CD4-positive, CD25-positive, alpha-beta regulatory T cell (primary cell): ENCODE data around the gene SPINK13. TPM values are rescaled to one million over a fixed set of nuclear protein-coding genes. Genes with fewer than 3 reads are reported as not detected.

ENCODE experiments used
- ATAC-seq, 2 donors: fragments of 150-1000 bp; cut with Tn5 transposase; one replicate each; pipeline ENCODE4 v1.10.0; 2021; ENCODE audit warnings: low read depth in 2 of 2, moderate number of reproducible peaks in 2 of 2, moderate library complexity in 1 of 2
- DNase-seq, 3 donors: peaks; one replicate each; pipeline versions ENCODE4 v3.0.0 to v3.0.0-alpha.2; 2012 to 2022; ENCODE audit warnings: mixed read lengths in 1 of 3
- H3K27ac ChIP-seq: one replicate; pipeline ENCODE4 v1.7.0; 2013; ENCODE audit warnings: mild to moderate bottlenecking, low read length; ENCODE audit not compliant: insufficient read depth, poor library complexity, severe bottlenecking
- H3K27me3 ChIP-seq: one replicate; pipeline ENCODE4 v1.7.0; 2013; ENCODE audit warnings: low read length; ENCODE audit not compliant: control insufficient read depth, insufficient read depth
- H3K36me3 ChIP-seq: one replicate; pipeline ENCODE4 v1.7.0; 2013; ENCODE audit warnings: mild to moderate bottlenecking, low read length, moderate library complexity; ENCODE audit not compliant: control insufficient read depth, insufficient read depth
- H3K4me1 ChIP-seq: 2 replicates; pipeline ENCODE4 v1.7.0; 2013; ENCODE audit warnings: mild to moderate bottlenecking, low read length; ENCODE audit not compliant: insufficient read depth, control insufficient read depth, poor library complexity, severe bottlenecking
- H3K4me3 ChIP-seq: one replicate; pipeline ENCODE4 v1.7.0; 2013; ENCODE audit warnings: low read depth, mild to moderate bottlenecking, low read length, moderate library complexity
- H3K9me3 ChIP-seq, 2 experiments: 1 replicate in 1 of 2; 2 replicates in 1 of 2; pipeline ENCODE4 v1.7.0; 2013; ENCODE audit warnings: low read length in 2 of 2, mild to moderate bottlenecking in 1 of 2, moderate library complexity in 1 of 2; ENCODE audit not compliant: control insufficient read depth in 2 of 2
- H3K27ac Mint-ChIP-seq, 3 donors: one replicate each; pipeline ENCODE4 v1.8.0; 2020 to 2022; ENCODE audit warnings: mild to moderate bottlenecking in 3 of 3, mixed read lengths in 3 of 3, moderate library complexity in 2 of 3
- H3K27me3 Mint-ChIP-seq: one replicate; pipeline ENCODE4 v1.8.0; 2022; ENCODE audit warnings: mild to moderate bottlenecking, mixed read lengths
- H3K36me3 Mint-ChIP-seq: one replicate; pipeline ENCODE4 v1.8.0; 2020; ENCODE audit warnings: mixed read lengths
- H3K4me1 Mint-ChIP-seq, 4 donors: one replicate each; pipeline ENCODE4 v1.8.0; 2020 to 2022; ENCODE audit warnings: mixed read lengths in 4 of 4, mild to moderate bottlenecking in 1 of 4
- H3K4me3 Mint-ChIP-seq, 4 donors: one replicate each; pipeline ENCODE4 v1.8.0; 2020 to 2022; ENCODE audit warnings: mild to moderate bottlenecking in 4 of 4, mixed read lengths in 4 of 4, moderate library complexity in 3 of 4
- H3K9me3 Mint-ChIP-seq, 7 donors: one replicate each; pipeline ENCODE4 v1.8.0; 2020 to 2022; ENCODE audit warnings: mixed read lengths in 7 of 7, mild to moderate bottlenecking in 3 of 7, moderate library complexity in 2 of 7
- polyA plus RNA-seq, 4 donors: library from polyadenylated mRNA; unstranded; fragments of 300-500 nt; fragmentation: Illumina TruSeq; gene quantifications; one replicate each; pipeline ENCODE4 v1.2.3, GENCODE V29; 2021
- total RNA-seq: library from RNA; stranded (reverse); gene quantifications from one replicate; pipeline ENCODE4 v1.2.3, GENCODE V29; 2022

The SPINK13 gene, protein sequence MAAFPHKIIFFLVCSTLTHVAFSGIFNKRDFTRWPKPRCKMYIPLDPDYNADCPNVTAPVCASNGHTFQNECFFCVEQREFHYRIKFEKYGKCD
- total RNA-seq (not detected), polyA plus RNA-seq (not detected)

DNA sequence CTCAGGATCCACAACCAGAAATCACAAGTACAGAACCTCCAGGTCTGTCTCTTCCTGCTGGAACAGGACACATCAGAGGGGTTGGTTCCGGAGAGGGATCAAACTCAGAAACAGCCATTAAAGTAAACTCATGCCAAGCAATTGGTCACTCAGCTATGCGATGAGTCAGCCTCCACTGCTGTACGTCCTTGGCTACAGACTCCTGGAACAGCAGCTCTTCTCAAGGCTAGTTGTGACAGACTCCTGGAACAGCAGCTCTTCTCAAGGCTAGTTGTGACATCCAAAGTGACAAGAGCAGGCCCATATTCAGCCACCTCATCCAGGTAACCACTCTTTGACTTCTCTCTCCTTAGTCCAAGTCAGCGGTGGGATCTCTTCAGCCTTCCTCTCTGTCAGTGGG lies at the start of gene SPINK13:
Gene SPINK13, plus strand, starts transcription at position 229 of the 400 bp plus-strand sequence. CDS start 1,279 bp downstream, outside the sequence.
- Mint-ChIP-seq H3K4me3 (peak within 1 kb of the TSS in 1 of 4 donors; percentile 5), H3K9me3 (peaks cover 0 to 6% (median 0%) of the 10 kb centered on the region in 7 donors), H3K36me3 (no peaks in the 10 kb centered on the region), H3K27me3 (no peaks in the 10 kb centered on the region), H3K27ac (no peak within 1 kb of the TSS), H3K4me1 (no peaks in the 10 kb centered on the region)
- Histone ChIP-seq H3K4me1 (no peaks in the 10 kb centered on the region), H3K27me3 (no peaks in the 10 kb centered on the region), H3K27ac (no peak within 1 kb of the TSS), H3K36me3 (no peaks in the 10 kb centered on the region), H3K9me3 (no peaks in the 10 kb centered on the region), H3K4me3 (no peak within 1 kb of the TSS)
- ATAC-seq = no peak
- no peak for DNase-seq

DNA sequence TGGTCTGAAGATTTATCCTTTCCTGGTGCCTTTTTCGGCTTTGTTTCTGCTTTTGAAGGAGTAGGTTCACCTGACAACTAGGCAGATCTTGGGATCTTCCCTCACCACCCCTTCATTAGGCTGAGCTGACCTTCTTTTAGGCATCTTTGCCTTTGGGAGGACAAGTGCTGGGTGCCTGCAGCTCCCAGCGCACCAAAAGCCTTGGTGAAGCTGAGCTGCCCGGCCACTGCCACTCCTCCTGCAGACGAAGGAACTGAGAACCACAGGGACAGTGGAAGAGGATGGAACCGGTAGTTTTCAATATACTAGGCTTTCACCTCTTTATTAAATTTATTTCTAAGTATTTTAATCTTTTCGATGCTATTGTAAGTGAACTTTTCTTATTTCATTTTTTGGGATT lies 47.1 kb upstream of the SPINK13 start:
- Mint-ChIP-seq H3K36me3 (no peaks in the 10 kb centered on the region), H3K9me3 (peaks cover 0 to 3% (median 1%) of the 10 kb centered on the region in 7 donors), H3K4me3 (no peak overlapping the region), H3K27ac (no peak overlapping the region), H3K4me1 (no peaks in the 10 kb centered on the region), H3K27me3 (peaks cover 4% of the 10 kb centered on the region)
- DNase-seq = no peak
- Histone ChIP-seq H3K9me3 (no peaks in the 10 kb centered on the region), H3K4me1 (no peaks in the 10 kb centered on the region), H3K4me3 (no peak overlapping the region), H3K36me3 (no peaks in the 10 kb centered on the region), H3K27me3 (no peaks in the 10 kb centered on the region), H3K27ac (no peak overlapping the region)
- no peak for ATAC-seq

DNA sequence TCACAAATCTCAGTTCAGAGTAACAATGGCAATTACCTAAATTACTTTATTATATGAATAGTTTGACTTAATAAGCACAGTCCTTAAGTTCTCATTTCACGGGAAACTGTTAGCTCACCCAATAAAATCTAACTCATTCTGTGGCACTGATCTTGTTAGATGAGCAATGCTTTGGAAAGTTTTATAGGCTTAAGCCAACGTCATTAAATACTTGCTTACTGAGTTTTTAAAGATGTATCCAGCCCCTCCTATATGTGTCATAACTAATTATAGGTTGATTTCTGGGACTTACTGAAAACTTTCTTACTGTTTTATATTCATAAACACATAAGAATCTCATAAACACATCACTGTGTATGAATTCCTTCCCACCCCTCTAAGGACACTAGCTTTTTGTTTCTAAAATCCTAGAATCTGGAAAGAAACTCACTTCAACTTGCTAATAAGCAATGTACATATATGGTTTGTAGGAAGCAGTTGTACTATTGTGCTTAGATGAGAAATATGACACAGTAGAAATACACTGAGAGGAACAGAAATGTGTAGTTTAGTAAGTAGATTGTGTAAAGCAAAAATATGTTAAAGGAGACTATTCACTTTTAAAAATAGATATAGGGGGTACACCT lies 44.4 kb upstream of the SPINK13 start:
- no peak for DNase-seq
- Mint-ChIP-seq H3K27ac (no peak overlapping the region), H3K27me3 (no peaks in the 10 kb centered on the region), H3K36me3 (no peaks in the 10 kb centered on the region), H3K4me3 (no peak overlapping the region), H3K9me3 (peaks cover 0 to 3% (median 1%) of the 10 kb centered on the region in 7 donors), H3K4me1 (no peaks in the 10 kb centered on the region)
- ATAC-seq = no peak
- Histone ChIP-seq H3K27me3 (no peaks in the 10 kb centered on the region), H3K4me3 (no peak overlapping the region), H3K36me3 (no peaks in the 10 kb centered on the region), H3K27ac (no peak overlapping the region), H3K9me3 (no peaks in the 10 kb centered on the region), H3K4me1 (no peaks in the 10 kb centered on the region)

DNA sequence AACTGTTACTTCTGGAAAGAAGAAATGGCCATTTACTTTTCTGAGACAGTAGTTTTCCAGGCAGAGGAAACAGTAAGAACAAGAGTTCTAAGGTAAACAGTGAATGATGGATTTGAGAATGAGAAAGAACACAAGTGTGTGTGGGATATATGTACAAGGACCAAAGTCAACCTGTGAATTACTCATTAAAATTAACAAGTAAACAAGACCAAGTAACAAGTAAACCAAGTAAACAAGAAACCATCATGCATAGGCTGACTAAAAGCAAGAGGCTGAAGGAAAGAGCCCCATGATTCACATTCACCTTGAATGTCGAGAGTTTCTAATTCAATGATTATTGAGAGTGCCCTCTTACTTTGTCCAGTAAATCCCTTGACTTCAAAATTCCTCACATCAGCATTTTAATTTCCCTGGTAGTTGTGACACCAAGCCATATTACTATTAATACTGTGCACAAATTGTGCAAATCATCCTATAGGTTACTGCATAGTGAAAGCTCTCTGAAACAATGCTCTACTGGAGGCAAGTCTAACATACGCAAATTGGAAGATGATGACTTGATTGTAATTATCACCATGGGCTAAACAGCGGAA lies 40.1 kb upstream of the SPINK13 start:
- Mint-ChIP-seq H3K36me3 (no peaks in the 10 kb centered on the region), H3K27me3 (no peaks in the 10 kb centered on the region), H3K4me1 (no peaks in the 10 kb centered on the region), H3K9me3 (peaks cover 0 to 3% (median 2%) of the 10 kb centered on the region in 7 donors), H3K4me3 (no peak overlapping the region), H3K27ac (peak overlapping the region in 1 of 3 donors; percentile 76)
- DNase-seq (no peak), ATAC-seq (no peak)
- H3K27me3 ChIP-seq = no peaks in the 10 kb centered on the region
- no peak overlapping the region for H3K27ac ChIP-seq
- no peaks in the 10 kb centered on the region for H3K36me3 ChIP-seq
- no peaks in the 10 kb centered on the region for H3K4me1 ChIP-seq
- no peak overlapping the region for H3K4me3 ChIP-seq
- no peaks in the 10 kb centered on the region for H3K9me3 ChIP-seq

DNA sequence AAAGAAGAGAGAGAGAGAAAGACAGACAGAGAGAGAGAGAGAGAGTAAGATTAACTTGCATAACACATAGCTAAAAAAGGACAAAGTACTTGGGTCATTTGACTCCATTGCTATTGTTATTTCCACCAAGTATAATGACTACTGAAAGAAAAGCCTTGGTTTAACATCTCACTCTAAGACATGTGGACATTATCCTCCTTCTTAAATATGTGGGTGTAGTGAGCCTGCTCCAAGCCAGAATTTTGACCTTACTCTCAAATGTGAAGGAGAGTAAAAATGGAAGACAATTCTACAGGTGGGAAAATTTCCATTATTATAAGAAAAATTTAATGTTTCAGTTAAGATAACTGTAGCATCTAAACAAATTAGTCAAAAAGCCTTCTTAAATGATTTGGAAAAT lies 38.8 kb upstream of the SPINK13 start:
- H3K9me3 Mint-ChIP-seq = peaks cover 0 to 3% (median 2%) of the 10 kb centered on the region in 7 donors
- Histone ChIP-seq H3K36me3 (no peaks in the 10 kb centered on the region), H3K4me1 (no peaks in the 10 kb centered on the region), H3K9me3 (no peaks in the 10 kb centered on the region), H3K27ac (no peak overlapping the region), H3K4me3 (no peak overlapping the region), H3K27me3 (no peaks in the 10 kb centered on the region)
- no peak overlapping the region for H3K27ac Mint-ChIP-seq
- H3K36me3 Mint-ChIP-seq = no peaks in the 10 kb centered on the region
- H3K4me3 Mint-ChIP-seq = no peak overlapping the region
- no peaks in the 10 kb centered on the region for H3K27me3 Mint-ChIP-seq
- no peaks in the 10 kb centered on the region for H3K4me1 Mint-ChIP-seq
- ATAC-seq = no peak
- no peak for DNase-seq

DNA sequence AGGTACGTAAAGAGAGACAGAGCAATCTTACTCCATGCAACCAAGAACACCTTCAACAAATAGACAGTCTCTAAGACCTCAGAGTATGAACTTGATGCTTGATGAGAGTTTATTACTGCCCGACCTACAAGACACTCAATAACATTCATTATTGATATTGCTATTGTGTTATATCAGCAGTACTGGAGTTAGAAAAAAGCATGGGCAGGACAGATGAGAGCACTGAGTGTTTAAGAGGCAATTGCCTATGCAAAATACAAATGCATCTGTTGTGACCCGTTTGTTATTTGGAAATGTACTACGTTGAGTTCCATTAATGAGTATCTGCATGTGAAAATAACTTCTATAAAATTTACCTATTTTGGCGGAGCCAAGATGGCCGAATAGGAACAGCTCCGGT lies 38.4 kb upstream of the SPINK13 start:
- no peaks in the 10 kb centered on the region for H3K36me3 Mint-ChIP-seq
- Histone ChIP-seq H3K4me1 (no peaks in the 10 kb centered on the region), H3K36me3 (no peaks in the 10 kb centered on the region), H3K4me3 (no peak overlapping the region), H3K27ac (no peak overlapping the region), H3K9me3 (no peaks in the 10 kb centered on the region), H3K27me3 (no peaks in the 10 kb centered on the region)
- DNase-seq (no peak), ATAC-seq (no peak)
- no peaks in the 10 kb centered on the region for H3K27me3 Mint-ChIP-seq
- no peak overlapping the region for H3K4me3 Mint-ChIP-seq
- H3K27ac Mint-ChIP-seq = no peak overlapping the region
- H3K9me3 Mint-ChIP-seq = peaks cover 0 to 3% (median 2%) of the 10 kb centered on the region in 7 donors
- no peaks in the 10 kb centered on the region for H3K4me1 Mint-ChIP-seq

DNA sequence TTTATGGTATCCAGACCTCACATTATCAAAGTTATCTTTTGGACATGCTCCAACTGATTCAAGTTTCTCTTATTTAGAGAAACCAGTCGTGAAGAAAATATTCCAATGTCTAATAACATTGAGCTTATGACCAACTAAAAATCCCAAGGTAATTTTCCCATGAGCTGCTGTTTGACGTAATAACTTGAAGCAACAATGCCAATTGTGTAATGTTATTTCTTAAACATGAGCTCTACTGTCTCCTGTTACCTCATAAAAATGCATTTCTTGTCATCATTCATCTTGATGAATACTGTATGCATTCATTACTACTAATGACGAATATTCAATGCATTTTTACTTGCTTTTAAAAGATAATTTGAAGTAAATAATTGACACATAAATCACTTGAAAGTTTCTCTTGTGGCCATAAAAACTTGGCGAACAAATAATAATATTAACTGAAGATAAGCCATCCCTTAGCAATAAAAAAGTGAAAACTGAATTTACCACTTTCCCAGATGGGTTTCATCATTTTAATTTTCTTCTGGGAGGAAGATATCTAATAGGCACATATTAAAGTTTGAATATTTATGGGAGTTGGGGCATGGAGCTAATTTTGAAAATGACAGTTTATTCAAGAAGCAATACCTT lies 30.7 kb upstream of the SPINK13 start:
- no peak overlapping the region for H3K27ac Mint-ChIP-seq

More for the DNA sequence above, 30.7 kb upstream of the SPINK13 start:
- Mint-ChIP-seq H3K36me3 (no peaks in the 10 kb centered on the region), H3K4me1 (no peaks in the 10 kb centered on the region), H3K4me3 (no peak overlapping the region), H3K27me3 (no peaks in the 10 kb centered on the region), H3K9me3 (peaks cover 0 to 3% (median 0%) of the 10 kb centered on the region in 7 donors)
- H3K27ac ChIP-seq = no peak overlapping the region
- no peaks in the 10 kb centered on the region for H3K36me3 ChIP-seq
- no peak overlapping the region for H3K4me3 ChIP-seq
- H3K27me3 ChIP-seq = no peaks in the 10 kb centered on the region
- DNase-seq (no peak), ATAC-seq (no peak)
- H3K4me1 ChIP-seq = no peaks in the 10 kb centered on the region
- H3K9me3 ChIP-seq = no peaks in the 10 kb centered on the region
